Measurements from ENCODE around the gene MNAT1.

DNA sequence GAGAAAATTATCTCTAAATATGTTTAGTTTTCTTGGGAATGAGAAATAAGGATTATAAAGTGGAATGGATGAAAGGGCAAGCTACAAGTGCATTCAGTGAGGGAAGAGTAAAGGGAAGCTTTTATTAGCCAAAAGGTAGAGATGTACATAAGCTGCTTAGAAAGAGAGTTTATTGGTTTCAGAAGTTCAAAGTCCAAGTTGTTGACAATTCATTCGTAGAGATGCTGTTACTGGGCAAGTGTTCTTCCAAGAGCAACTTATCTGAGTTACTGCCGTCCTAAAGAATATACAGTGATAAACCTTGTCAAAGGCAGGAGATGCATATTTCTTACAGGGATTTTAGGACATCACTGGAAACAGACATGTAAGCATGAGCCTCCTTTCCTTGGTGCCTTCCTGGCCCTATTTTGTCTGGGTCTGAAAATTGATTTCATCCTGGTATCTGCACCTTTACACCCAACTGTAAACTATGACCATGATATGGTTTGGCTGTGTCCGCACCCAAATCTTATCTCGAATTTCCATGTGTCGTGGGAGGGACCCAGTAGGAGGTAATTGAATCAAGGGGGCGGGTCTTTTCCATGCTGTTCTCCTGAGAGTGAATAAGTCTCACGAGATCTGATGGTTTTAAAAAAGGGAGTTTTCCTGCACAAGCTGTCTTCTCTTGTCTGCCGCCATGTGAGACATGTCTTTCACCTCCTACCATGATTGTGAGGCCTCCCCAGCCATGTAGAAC, 199.5 kb downstream of the MNAT1 start:
- TF ChIP-seq, protein P1, sequence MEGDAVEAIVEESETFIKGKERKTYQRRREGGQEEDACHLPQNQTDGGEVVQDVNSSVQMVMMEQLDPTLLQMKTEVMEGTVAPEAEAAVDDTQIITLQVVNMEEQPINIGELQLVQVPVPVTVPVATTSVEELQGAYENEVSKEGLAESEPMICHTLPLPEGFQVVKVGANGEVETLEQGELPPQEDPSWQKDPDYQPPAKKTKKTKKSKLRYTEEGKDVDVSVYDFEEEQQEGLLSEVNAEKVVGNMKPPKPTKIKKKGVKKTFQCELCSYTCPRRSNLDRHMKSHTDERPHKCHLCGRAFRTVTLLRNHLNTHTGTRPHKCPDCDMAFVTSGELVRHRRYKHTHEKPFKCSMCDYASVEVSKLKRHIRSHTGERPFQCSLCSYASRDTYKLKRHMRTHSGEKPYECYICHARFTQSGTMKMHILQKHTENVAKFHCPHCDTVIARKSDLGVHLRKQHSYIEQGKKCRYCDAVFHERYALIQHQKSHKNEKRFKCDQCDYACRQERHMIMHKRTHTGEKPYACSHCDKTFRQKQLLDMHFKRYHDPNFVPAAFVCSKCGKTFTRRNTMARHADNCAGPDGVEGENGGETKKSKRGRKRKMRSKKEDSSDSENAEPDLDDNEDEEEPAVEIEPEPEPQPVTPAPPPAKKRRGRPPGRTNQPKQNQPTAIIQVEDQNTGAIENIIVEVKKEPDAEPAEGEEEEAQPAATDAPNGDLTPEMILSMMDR (conservative IDR thresholded peaks at IDR 0.05): no peak
- TF ChIP-seq EZH2 (IDR thresholded peaks at IDR 0.05; ENCODE audit: low read depth): no peak

All from PC-9 (cell line).